ENCODE measurements around the gene SPRYD3.

SPRYD3 gene

GRCh38 chr12:53062977-53063707 lies 16.0 kb downstream of the SPRYD3 start:
- TF ChIP-seq ZFX (IDR thresholded peaks at IDR 0.05), result no peak
- no peak for TF ChIP-seq CTCF (conservative IDR thresholded peaks at IDR 0.05)

GRCh38 chr12:53062011-53062961 lies 16.9 kb downstream of the SPRYD3 start:
- peak overlapping the region; percentile 36 for H3K27ac ChIP-seq
- TF ChIP-seq CTCF (conservative IDR thresholded peaks at IDR 0.05) (peak; percentile 32), ZFX (IDR thresholded peaks at IDR 0.05) (no peak)

More at GRCh38 chr12:53062977-53063707, 16.0 kb downstream of the SPRYD3 start:
- no peak overlapping the region for H3K27ac ChIP-seq

DNA sequence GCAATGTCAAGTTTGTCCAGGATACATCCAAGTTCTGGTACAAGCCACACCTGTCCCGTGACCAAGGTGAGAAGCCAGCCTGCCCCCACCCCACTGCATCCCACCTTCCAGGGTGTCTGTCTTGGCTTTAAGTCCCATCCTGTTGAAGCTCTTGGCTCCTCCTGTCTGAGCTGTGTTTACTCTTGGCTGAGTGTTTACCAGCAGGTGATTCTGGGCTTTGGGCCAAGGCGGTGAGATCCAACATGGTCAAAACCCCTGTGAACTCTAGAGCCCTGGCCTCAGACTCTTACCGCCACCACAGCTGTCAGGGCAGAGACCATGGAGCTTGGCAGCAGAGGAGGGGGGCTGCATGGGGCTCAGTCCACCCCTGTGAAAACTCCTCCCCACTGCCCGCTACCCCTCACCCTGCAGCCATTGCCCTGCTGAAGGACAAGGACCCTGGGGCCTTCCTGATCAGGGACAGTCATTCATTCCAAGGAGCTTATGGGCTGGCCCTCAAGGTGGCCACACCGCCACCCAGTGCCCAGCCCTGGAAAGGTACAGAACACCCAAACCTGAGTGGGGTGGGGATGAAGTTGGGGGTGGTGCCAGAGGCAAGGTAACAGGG lies 17.7 kb downstream of the SPRYD3 start:
- TF ChIP-seq CTCF (conservative IDR thresholded peaks at IDR 0.05) (peak; percentile 67), ZFX (IDR thresholded peaks at IDR 0.05) (no peak)
- peak overlapping the region; percentile 36 for H3K27ac ChIP-seq

DNA sequence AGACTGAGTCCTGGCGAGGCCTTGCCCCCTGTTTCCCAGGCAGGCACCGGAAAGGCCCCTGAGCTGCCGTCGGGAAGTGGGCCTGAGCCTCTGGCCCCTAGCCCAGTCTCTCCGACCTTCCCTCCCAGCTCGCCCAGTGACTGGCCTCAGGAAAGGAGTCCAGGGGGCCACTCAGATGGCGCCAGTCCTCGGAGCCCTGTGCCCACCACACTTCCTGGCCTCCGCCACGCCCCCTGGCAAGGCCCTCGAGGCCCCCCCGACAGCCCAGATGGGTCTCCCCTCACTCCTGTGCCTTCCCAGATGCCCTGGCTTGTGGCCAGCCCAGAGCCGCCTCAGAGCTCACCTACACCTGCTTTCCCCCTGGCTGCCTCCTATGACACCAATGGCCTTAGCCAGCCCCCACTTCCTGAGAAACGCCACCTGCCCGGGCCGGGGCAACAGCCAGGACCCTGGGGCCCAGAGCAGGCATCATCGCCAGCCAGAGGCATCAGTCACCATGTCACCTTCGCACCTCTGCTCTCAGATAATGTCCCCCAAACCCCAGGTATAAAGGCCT lies 18.4 kb downstream of the SPRYD3 start:
- H3K27ac ChIP-seq, result peak overlapping the region; percentile 36
- TF ChIP-seq CTCF (conservative IDR thresholded peaks at IDR 0.05) (no peak), ZFX (IDR thresholded peaks at IDR 0.05) (no peak)

DNA sequence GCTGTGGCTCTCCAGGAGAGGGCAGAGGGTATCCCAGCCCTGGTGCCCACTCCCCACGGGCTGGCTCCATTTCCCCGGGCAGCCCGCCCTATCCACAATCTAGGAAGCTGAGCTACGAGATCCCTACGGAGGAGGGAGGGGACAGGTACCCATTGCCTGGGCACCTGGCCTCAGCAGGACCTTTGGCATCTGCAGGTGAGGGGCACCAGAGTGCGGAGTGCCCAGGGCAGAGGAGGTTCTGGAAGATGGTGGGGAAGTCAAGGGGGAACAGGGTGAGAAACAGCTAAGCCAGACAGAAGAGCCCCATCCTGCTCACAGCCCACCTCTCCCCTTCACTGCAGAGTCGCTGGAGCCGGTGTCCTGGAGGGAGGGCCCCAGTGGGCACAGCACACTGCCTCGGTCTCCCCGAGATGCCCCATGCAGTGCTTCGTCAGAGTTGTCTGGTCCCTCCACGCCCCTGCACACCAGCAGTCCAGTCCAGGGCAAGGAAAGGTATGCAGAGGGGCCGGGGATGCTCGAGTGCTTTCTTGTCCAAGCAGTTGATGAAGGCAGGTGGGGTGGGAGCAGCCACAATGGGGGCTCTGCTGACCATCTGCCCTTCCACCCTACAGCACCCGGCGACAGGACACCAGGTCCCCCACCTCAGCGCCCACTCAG lies 19.0 kb downstream of the SPRYD3 start:
- H3K27ac ChIP-seq, result no peak overlapping the region
- no peak for TF ChIP-seq CTCF (conservative IDR thresholded peaks at IDR 0.05)
- TF ChIP-seq ZFX (IDR thresholded peaks at IDR 0.05), result no peak

- TF ChIP-seq ZFX (IDR thresholded peaks at IDR 0.05) (no peak), CTCF (conservative IDR thresholded peaks at IDR 0.05) (no peak)
- H3K27ac ChIP-seq, result no peak overlapping the region
Observed at GRCh38 chr12:53059434-53060063, 19.6 kb downstream of the SPRYD3 start.

Data from C4-2B (cell line).